ENCODE measurements around the gene SLC4A1.

DNA sequence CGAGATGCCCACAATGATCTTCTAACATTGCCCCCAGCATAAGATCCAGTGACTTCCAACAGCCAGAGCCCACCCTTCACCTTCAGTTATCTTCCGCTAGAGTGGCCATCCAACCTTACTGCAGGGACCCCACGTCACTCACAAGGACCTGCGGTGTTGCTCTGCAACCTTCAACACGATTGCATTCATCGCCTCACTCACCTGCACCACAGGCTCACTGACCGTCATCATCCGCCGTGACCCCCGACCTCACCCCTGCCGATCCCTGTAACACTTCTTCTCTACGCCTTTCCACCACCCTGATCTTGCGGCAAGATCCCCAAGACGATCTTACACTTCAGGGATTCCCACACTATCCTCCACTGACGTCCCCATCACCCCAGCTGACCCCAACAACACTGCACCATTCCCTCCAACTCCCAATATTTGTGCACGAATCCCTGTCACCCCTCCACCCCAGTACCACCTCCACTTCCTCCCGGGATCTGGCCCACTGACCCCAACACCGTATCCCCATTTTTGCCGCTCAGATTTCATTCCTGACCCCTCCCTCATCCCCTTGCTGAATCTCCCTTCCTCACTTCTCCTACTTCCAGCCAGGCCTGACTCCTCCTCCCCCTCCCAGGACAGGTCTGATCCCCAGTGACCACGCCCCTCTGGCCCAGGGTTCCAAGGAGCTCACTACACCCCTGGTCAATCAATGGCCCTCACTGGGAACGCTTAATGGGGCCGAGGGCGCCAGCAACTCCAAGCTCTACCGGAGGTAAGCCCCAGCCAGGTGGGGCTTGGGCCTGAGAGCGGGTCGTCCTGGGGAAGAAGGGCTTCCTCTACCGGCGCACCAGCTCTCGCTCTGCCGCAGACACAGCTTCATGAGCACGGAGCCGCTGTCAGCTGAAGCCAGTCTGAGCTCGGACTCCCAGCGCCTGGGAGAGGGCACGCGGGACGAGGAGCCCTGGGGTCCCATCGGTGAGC, 48.1 kb upstream of the SLC4A1 start:
- TF ChIP-seq EP300 (IDR thresholded peaks at IDR 0.05) (no peak), CHD2 (IDR thresholded peaks at IDR 0.05; ENCODE audit: low read length, partially characterized antibody) (no peak), ZC3H11A (IDR thresholded peaks at IDR 0.05) (no peak), FOSL2 (IDR thresholded peaks at IDR 0.05) (no peak), FOSL2 (CRISPR knock-in tag; IDR thresholded peaks at IDR 0.05) (no peak)
- TF ChIP-seq, protein P1, sequence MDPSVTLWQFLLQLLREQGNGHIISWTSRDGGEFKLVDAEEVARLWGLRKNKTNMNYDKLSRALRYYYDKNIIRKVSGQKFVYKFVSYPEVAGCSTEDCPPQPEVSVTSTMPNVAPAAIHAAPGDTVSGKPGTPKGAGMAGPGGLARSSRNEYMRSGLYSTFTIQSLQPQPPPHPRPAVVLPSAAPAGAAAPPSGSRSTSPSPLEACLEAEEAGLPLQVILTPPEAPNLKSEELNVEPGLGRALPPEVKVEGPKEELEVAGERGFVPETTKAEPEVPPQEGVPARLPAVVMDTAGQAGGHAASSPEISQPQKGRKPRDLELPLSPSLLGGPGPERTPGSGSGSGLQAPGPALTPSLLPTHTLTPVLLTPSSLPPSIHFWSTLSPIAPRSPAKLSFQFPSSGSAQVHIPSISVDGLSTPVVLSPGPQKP (IDR thresholded peaks at IDR 0.05; ENCODE audit: low read depth, low read length): no peak
- TF ChIP-seq, protein P2, sequence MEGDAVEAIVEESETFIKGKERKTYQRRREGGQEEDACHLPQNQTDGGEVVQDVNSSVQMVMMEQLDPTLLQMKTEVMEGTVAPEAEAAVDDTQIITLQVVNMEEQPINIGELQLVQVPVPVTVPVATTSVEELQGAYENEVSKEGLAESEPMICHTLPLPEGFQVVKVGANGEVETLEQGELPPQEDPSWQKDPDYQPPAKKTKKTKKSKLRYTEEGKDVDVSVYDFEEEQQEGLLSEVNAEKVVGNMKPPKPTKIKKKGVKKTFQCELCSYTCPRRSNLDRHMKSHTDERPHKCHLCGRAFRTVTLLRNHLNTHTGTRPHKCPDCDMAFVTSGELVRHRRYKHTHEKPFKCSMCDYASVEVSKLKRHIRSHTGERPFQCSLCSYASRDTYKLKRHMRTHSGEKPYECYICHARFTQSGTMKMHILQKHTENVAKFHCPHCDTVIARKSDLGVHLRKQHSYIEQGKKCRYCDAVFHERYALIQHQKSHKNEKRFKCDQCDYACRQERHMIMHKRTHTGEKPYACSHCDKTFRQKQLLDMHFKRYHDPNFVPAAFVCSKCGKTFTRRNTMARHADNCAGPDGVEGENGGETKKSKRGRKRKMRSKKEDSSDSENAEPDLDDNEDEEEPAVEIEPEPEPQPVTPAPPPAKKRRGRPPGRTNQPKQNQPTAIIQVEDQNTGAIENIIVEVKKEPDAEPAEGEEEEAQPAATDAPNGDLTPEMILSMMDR (IDR thresholded peaks at IDR 0.05): no peak
- TF ChIP-seq, protein P3, sequence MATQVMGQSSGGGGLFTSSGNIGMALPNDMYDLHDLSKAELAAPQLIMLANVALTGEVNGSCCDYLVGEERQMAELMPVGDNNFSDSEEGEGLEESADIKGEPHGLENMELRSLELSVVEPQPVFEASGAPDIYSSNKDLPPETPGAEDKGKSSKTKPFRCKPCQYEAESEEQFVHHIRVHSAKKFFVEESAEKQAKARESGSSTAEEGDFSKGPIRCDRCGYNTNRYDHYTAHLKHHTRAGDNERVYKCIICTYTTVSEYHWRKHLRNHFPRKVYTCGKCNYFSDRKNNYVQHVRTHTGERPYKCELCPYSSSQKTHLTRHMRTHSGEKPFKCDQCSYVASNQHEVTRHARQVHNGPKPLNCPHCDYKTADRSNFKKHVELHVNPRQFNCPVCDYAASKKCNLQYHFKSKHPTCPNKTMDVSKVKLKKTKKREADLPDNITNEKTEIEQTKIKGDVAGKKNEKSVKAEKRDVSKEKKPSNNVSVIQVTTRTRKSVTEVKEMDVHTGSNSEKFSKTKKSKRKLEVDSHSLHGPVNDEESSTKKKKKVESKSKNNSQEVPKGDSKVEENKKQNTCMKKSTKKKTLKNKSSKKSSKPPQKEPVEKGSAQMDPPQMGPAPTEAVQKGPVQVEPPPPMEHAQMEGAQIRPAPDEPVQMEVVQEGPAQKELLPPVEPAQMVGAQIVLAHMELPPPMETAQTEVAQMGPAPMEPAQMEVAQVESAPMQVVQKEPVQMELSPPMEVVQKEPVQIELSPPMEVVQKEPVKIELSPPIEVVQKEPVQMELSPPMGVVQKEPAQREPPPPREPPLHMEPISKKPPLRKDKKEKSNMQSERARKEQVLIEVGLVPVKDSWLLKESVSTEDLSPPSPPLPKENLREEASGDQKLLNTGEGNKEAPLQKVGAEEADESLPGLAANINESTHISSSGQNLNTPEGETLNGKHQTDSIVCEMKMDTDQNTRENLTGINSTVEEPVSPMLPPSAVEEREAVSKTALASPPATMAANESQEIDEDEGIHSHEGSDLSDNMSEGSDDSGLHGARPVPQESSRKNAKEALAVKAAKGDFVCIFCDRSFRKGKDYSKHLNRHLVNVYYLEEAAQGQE (IDR thresholded peaks at IDR 0.05): no peak
